ENCODE results near the gene TBL3.

GRCh38 chr16:1965396-1966001, 6.4 kb upstream of the TBL3 start:
- TF ChIP-seq TAF1 (IDR thresholded peaks at IDR 0.05; ENCODE audit: borderline replicate concordance, insufficient read depth, low read length) (no peak), POLR2AphosphoS5 (IDR thresholded peaks at IDR 0.05; ENCODE audit: low read depth, low read length) (no peak), REST (IDR thresholded peaks at IDR 0.05; ENCODE audit: insufficient read depth in 1 of 2, low read depth in 2 of 2, low read length in 2 of 2) (no peak), SIN3A (IDR thresholded peaks at IDR 0.05; ENCODE audit: borderline replicate concordance, insufficient read depth, low read length) (no peak), FOXP2 (optimal IDR thresholded peaks at IDR 0.05; ENCODE audit: borderline replicate concordance, extremely low read depth, extremely low read length, insufficient read depth) (no peak)
